Lower leg skin (tissue), 4 donors: ENCODE data around the gene TEX261. TPM values are rescaled to one million over a fixed set of nuclear protein-coding genes. Genes with fewer than 3 reads are reported as not detected.

Experiments used
- DNase-seq, 2 donors: peaks; one replicate each; pipeline ENCODE4 v3.0.0-alpha.2; 2019; ENCODE audit warnings: low spot score in 2 of 2
- H3K4me3 ChIP-seq: fragments of 200-600 bp; sonication (generic); 2 replicates; pipeline ENCODE4 v1.5.1; 2017; ENCODE audit warnings: mild to moderate bottlenecking, low read depth; ENCODE audit not compliant: poor library complexity, severe bottlenecking
- CTCF ChIP-seq, 3 donors: fragments of 450-650 bp; IDR thresholded peaks; one replicate each; pipeline ENCODE4 v1.5.1; 2016; ENCODE audit warnings: antibody characterized with exemption in 3 of 3, mild to moderate bottlenecking in 3 of 3, moderate library complexity in 2 of 3
- POLR2A ChIP-seq, 2 donors: fragments of 450-650 bp; IDR thresholded peaks; one replicate each; pipeline ENCODE4 v1.6.1; 2016 to 2017; ENCODE audit warnings: antibody characterized with exemption in 2 of 2, mild to moderate bottlenecking in 1 of 2, moderate library complexity in 1 of 2
- WGBS, 2 donors: methylation state at CpG; one replicate each; pipeline ENCODE4 v1.1.5; 2018; 5-methylcytosine and 5-hydroxymethylcytosine counted together
- intact Hi-C: fragments of 100-400 bp; cut with DNase I; formaldehyde crosslinking; loops from one replicate; pipeline ENCODE4 v1.15.0; 2023; ENCODE audit warnings: low total_unique reads
- total RNA-seq, 4 donors: library from RNA; depleted of rRNA; stranded (reverse); fragments of >200 nt; gene quantifications; one replicate each; pipeline ENCODE4 v1.1.0, GENCODE V29; 2016

The TEX261 gene
- total RNA-seq, 4 donors from 2014 or later: 12.5 to 24.9 (median 20.7) TPM

DNA sequence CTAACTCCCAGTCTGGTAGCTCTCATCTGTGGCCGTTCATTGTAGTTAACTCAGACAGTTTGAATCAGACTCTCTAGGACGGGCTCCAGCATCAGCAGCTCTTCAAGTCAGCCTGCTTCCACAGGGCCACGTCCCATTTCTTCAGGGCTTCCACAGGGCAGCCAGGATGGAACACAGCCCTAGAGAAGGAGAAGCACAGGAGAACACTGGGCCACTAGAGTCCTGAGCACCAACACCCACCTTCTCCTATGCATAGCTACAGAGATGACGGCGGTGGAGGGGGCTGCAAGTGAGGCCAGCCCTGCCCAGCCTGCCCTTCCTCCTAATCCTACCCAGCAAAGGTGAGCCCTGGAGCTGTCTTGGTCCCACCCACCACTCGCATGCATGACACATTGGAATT lies 10.2 kb upstream of the TEX261 start:
- intact Hi-C loops: no loop called here
- 76 to 86% methylated on average over 6 of the region's 6 CpGs for WGBS, 2 donors

DNA sequence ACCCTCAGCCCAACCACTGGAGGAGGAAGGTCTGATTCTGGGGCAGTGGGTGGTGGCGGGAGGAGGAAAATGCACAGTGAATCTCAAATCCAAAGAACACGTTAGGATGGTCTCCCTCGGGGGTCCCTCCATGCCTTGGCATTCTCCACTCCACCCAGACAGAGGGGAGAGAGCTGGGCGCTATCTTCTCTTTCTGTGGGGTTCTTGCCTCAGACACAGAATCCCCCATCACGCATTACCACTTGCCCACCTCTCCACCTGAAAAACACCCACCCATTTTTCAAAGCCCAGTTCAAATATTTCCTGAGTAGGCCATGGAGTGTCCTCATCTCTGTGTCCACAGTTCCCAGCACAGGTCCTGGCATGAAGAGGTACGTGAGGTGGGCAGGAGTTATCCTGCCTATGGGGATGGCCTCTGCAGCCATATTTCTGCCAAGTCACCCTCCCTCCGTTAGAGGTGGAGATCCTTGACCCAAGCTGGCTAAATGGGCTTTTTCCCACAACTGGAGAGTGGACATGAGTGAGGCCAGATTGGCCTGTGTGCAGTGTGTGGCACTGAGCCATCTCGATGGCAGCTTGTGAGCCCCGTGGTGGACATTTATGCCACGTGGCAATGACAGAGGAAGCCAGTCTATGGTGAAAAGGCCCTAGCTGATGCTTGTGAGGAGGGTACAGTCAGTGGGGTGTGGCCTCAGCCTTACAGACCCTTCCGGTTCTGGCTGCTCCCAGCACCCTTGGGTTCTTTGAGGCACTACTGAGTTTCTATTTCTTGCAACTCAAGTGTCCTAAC lies 9.5 kb upstream of the TEX261 start:
- TF ChIP-seq POLR2A (IDR thresholded peaks at IDR 0.05): no peak
- TF ChIP-seq CTCF (IDR thresholded peaks at IDR 0.05): no peak
- intact Hi-C loops: no loop called here
- H3K4me3 ChIP-seq: no peak overlapping the region
- DNase-seq: peak in 1 of 2 donors; percentile 66
- 80 to 87% methylated on average over 10 to 11 of the region's 11 CpGs for WGBS, 2 donors

More for the DNA sequence above, 10.2 kb upstream of the TEX261 start:
- TF ChIP-seq POLR2A (IDR thresholded peaks at IDR 0.05) (no peak), CTCF (IDR thresholded peaks at IDR 0.05) (no peak)
- H3K4me3 ChIP-seq: no peak overlapping the region
- peak in 1 of 2 donors; percentile 57 for DNase-seq

DNA sequence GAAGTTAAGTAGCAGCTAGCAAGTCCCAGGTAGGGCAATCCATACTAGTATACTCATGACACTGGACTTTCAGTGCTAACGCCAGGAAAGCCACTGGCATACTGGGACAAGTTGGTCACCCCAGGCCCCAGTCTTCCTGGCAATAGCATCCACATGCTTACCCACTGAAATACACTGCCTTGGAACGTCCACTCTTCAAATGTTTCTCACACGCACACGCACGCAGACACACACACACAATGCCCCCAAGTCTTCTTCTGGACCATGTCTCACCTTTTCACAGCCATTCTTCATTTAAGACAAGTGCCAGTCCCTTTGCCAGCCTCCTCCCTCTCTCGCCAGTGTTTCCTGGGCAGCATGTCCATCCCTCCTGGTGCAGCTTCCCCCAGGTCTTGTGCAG lies 8.7 kb upstream of the TEX261 start:
- WGBS, 2 donors: 82 to 86% methylated on average over 6 of the region's 6 CpGs
- TF ChIP-seq POLR2A (IDR thresholded peaks at IDR 0.05): no peak
- TF ChIP-seq CTCF (IDR thresholded peaks at IDR 0.05): no peak
- no peak overlapping the region for H3K4me3 ChIP-seq
- intact Hi-C loops: no loop called here
- DNase-seq: peak in 1 of 2 donors; percentile 29

DNA sequence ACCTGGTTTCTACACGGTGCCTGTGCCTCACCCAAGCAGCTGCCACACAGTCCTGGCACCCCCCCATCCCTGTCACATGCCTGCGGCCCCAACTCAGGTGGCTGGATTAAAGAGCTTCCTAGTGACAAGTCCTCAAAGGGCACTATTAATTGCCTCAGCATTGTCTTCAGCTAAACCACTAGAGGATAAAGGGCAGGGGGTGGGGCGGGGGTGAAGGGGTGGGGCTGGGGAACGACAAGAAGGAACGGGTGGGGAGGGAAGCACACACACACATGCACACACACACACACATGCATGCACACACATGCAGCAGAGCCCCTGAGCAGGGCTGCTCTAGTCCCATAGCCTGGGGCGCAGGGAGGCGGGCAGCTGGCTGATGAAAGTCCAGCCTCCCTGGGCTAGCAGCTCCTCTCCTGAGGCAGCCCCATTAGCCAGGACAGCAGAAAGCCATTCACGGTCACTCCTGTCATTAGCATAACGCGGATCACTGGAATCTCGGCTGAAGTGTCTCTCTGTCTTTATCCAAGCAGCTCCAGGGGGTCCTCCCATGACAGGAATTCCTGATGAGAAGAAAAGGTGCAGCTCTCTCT lies 7.4 kb upstream of the TEX261 start:
- WGBS, 2 donors: 35 to 37% methylated on average over 11 of the region's 11 CpGs
- TF ChIP-seq CTCF (IDR thresholded peaks at IDR 0.05) (no peak), POLR2A (IDR thresholded peaks at IDR 0.05) (no peak)
- DNase-seq: peak in 1 of 2 donors; percentile 81
- H3K4me3 ChIP-seq: no peak overlapping the region
- intact Hi-C loops: no loop called here

DNA sequence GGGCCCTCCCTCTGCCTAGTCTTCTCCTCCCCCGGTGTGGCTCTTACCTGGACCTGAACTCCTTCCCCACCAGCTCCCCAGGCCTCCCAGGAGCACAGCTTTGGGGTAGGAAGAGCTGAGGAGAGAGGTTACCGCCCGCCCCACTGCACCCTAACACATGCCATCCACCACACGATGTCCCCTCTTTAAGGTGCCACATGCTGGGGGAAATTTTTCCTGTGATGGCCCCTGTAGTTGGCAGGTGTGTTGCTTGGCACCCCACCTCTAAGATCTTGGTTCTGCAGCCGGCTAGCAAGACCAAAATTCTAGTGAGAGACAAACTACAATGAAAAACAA lies 6.9 kb upstream of the TEX261 start:
- H3K4me3 ChIP-seq: no peak overlapping the region
- no peak for DNase-seq
- WGBS, 2 donors: 76 to 92% methylated on average over 5 of the region's 5 CpGs
- intact Hi-C loops: no loop called here
- TF ChIP-seq CTCF (IDR thresholded peaks at IDR 0.05) (no peak), POLR2A (IDR thresholded peaks at IDR 0.05) (no peak)
